GM12878 (cell line): ENCODE results near the gene TGFBRAP1. TPM values are rescaled to one million over a fixed set of nuclear protein-coding genes. Genes with fewer than 3 reads are reported as not detected.

ENCODE experiments used
- ATAC-seq: fragments of 200-7000 bp; cut with Tn5 transposase; 3 replicates; pipeline ENCODE4 v1.9.1; 2020; ENCODE audit warnings: mild to moderate bottlenecking, moderate library complexity
- BruUV-seq: library from RNA; stranded (reverse); fragments of 400-500 nt; replicated peaks from 2 replicates; lab custom pipeline; 2021; lab: Mats Ljungman, UMichigan
- CTCF ChIA-PET: fragments of 300-600 bp; sonication (Branson Sonifier 250); formaldehyde crosslinking; extraction: SDS; loops from one replicate; lab custom pipeline; 2021; ENCODE audit warnings: inconsistent platforms; lab: Yijun Ruan, JAX
- POLR2A ChIA-PET: fragments of 350-600 bp; formaldehyde crosslinking; extraction: SDS; loops from one replicate; lab custom pipeline; 2021; ENCODE audit warnings: inconsistent platforms; lab: Charles Lee
- RAD21 ChIA-PET: fragments of 300-600 bp; sonication (Branson Sonifier 250); formaldehyde crosslinking; loops from one replicate; lab custom pipeline; 2023; ENCODE audit warnings: antibody characterized with exemption; ENCODE audit not compliant: unreplicated experiment; lab: Charles Lee
- SMC1A ChIA-PET: fragments of 300-600 bp; sonication (Branson Sonifier 250); formaldehyde crosslinking; loops from one replicate; lab custom pipeline; 2023; ENCODE audit not compliant: unreplicated experiment, uncharacterized antibody; lab: Charles Lee
- DNase-seq: peaks from one replicate; pipeline ENCODE4 v3.0.0-alpha.2; 2011; ENCODE audit warnings: low read depth, low spot score
- FAIRE-seq: peaks from 3 replicates; lab custom pipeline; 2011; peaks lifted over from hg19 to GRCh38; lab: Jason Lieb, UNC
- H2AFZ ChIP-seq: 2 replicates; pipeline ENCODE4 v1.6.0; 2011; ENCODE audit warnings: low read depth, low read length, control low read depth; ENCODE audit not compliant: control insufficient read depth
- H3K27ac ChIP-seq: 2 replicates; pipeline ENCODE4 v1.5.1; 2011; ENCODE audit warnings: control low read depth; ENCODE audit not compliant: control insufficient read depth, insufficient read depth
- H3K27me3 ChIP-seq, 2 experiments: replicated peaks in 1 of 2; 2 replicates each; pipeline versions ENCODE4 v1.6.0 to v1.6.1; 2011; ENCODE audit warnings: low read length in 1 of 2; ENCODE audit not compliant: control insufficient read depth in 2 of 2, insufficient read depth in 2 of 2
- H3K36me3 ChIP-seq, 2 experiments: 2 replicates each; pipeline ENCODE4 v1.5.1; 2011; ENCODE audit warnings: low read length in 1 of 2; ENCODE audit not compliant: control insufficient read depth in 2 of 2, insufficient read depth in 2 of 2
- H3K4me1 ChIP-seq: 2 replicates; pipeline ENCODE4 v1.6.1; 2011; ENCODE audit warnings: mild to moderate bottlenecking, low read length, moderate library complexity, mixed read lengths; ENCODE audit not compliant: control insufficient read depth, insufficient read depth
- H3K4me2 ChIP-seq: 2 replicates; pipeline ENCODE4 v1.6.0; 2011; ENCODE audit warnings: control low read depth; ENCODE audit not compliant: control insufficient read depth, insufficient read depth
- H3K4me3 ChIP-seq: fragments of 200-600 bp; sonication (generic); 2 replicates; pipeline ENCODE4 v1.5.1; 2016
- H3K79me2 ChIP-seq: 2 replicates; pipeline ENCODE4 v1.6.0; 2011; ENCODE audit warnings: low read length; ENCODE audit not compliant: control insufficient read depth, insufficient read depth
- H3K9ac ChIP-seq: 2 replicates; pipeline ENCODE4 v1.8.0; 2011; ENCODE audit warnings: low read length, control low read depth, mixed read lengths; ENCODE audit not compliant: control insufficient read depth, insufficient read depth
- H3K9me3 ChIP-seq: replicated peaks from 3 replicates; pipeline ENCODE4 v1.5.1; 2011; ENCODE audit warnings: mild to moderate bottlenecking, low read length; ENCODE audit not compliant: control insufficient read depth, insufficient read depth
- H4K20me1 ChIP-seq: 2 replicates; pipeline ENCODE4 v1.6.0; 2011; ENCODE audit not compliant: control insufficient read depth, insufficient read depth
- HDAC2 ChIP-seq: fragments of 200-600 bp; sonication (generic); IDR thresholded peaks from 2 replicates; pipeline ENCODE4 v1.6.1; 2017
- HSF1 ChIP-seq: fragments of 150-350 bp; IDR thresholded peaks from 2 replicates; pipeline ENCODE4 v1.6.1; 2014; ENCODE audit warnings: mild to moderate bottlenecking, low read depth, low read length
- MEF2B ChIP-seq: fragments of 450-650 bp; IDR thresholded peaks from 2 replicates; pipeline ENCODE4 v1.6.1; 2018; ENCODE audit warnings: mild to moderate bottlenecking, moderate library complexity; ENCODE audit not compliant: partially characterized antibody, poor library complexity, severe bottlenecking
- MXI1 ChIP-seq: fragments of 150-350 bp; IDR thresholded peaks from 2 replicates; pipeline ENCODE4 v1.6.1; 2011; ENCODE audit warnings: low read depth, mild to moderate bottlenecking, inconsistent platforms, low read length, improper control_type of control experiment
- NFIC ChIP-seq: IDR thresholded peaks from 2 replicates; pipeline ENCODE4 v1.6.1; 2012; ENCODE audit warnings: low read depth, mild to moderate bottlenecking, inconsistent platforms, low read length, moderate library complexity
- NKRF ChIP-seq: fragments of 450-650 bp; conservative IDR thresholded peaks from 2 replicates; pipeline ENCODE4 v1.6.1; 2017; ENCODE audit warnings: mild to moderate bottlenecking, moderate library complexity
- POU2F2 ChIP-seq: IDR thresholded peaks from 3 replicates; pipeline ENCODE4 v1.6.1; 2011; ENCODE audit warnings: low read depth, mild to moderate bottlenecking, low read length, borderline replicate concordance
- RELA ChIP-seq: fragments of 450-650 bp; IDR thresholded peaks from 2 replicates; pipeline ENCODE4 v1.8.0; 2014; ENCODE audit warnings: borderline replicate concordance; ENCODE audit not compliant: partially characterized antibody
- SMARCA5 ChIP-seq: fragments of 450-650 bp; IDR thresholded peaks from 2 replicates; pipeline ENCODE4 v1.6.1; 2017; ENCODE audit warnings: mild to moderate bottlenecking
- SREBF1 ChIP-seq: IDR thresholded peaks from 2 replicates; pipeline ENCODE4 v1.6.1; 2012; ENCODE audit warnings: mild to moderate bottlenecking, low read length
- SUZ12 ChIP-seq: fragments of 200-600 bp; sonication (generic); IDR thresholded peaks from one replicate; pipeline ENCODE4 v1.6.1; 2018; ENCODE audit warnings: antibody characterized with exemption, mild to moderate bottlenecking; ENCODE audit not compliant: unreplicated experiment
- ZNF274 ChIP-seq: IDR thresholded peaks from one replicate; pipeline ENCODE4 v1.8.0; 2011; ENCODE audit not compliant: insufficient read length, insufficient read depth
- WGBS: methylation state at CpG from one replicate; pipeline ENCODE4 v1.1.6; 2016; ENCODE audit warnings: low lambda C conversion rate; ENCODE audit not compliant: insufficient replicate concordance, insufficient coverage; ENCODE audit errors: missing lambda C conversion rate; 5-methylcytosine and 5-hydroxymethylcytosine counted together
- in situ Hi-C: fragments of 300-500 bp; cut with MboI; formaldehyde crosslinking; loops from 9 replicates; pipeline ENCODE4 v1.14.3; 2018; ENCODE audit warnings: mixed read lengths
- intact Hi-C: fragments of 100-400 bp; cut with micrococcal nuclease; formaldehyde crosslinking; loops from one replicate; pipeline ENCODE4 v1.14.2; 2022; ENCODE audit not compliant: unreplicated experiment
- polyA plus RNA-seq, 11 experiments: library from polyadenylated mRNA; depleted of rRNA in 4 of 11; unstranded in 6 of 11; stranded (reverse) in 5 of 11; fragments of >200 nt; fragmentation: Nextera tagmentation in 4 of 11; fragmentation: Illumina TruSeq in 1 of 11; extraction: Ambion mirVana in 4 of 11; extraction: Trizol in 1 of 11; gene quantifications; 1 replicate in 1 of 11; 2 replicates in 10 of 11; pipeline versions ENCODE4 v1.2.1 to v1.2.3, GENCODE V29; 2011 to 2016; ENCODE audit warnings: inconsistent platforms in 2 of 11, missing spikeins in 2 of 11, low read depth in 1 of 11
- total RNA-seq, 4 experiments: library from RNA; depleted of rRNA in 3 of 4; stranded (reverse); fragments of >200 nt in 3 of 4; fragmentation: Illumina TruSeq in 1 of 4; extraction: Trizol in 1 of 4; gene quantifications; 2 replicates each; pipeline versions ENCODE4 v1.2.1 to v1.2.3, GENCODE V29; 2013 to 2021
- TF ChIP-seq, protein P1 (sequence below): fragments of 450-650 bp; IDR thresholded peaks from 2 replicates; pipeline ENCODE4 v1.6.1; 2017; ENCODE audit warnings: mild to moderate bottlenecking

The TGFBRAP1 gene
- total and polyA plus RNA-seq, 10 of the 15 experiments (the other 5 are each of a cell fraction or from before 2014, with no cell fraction given): 7.9 to 37.4 (median 23.7) TPM

DNA sequence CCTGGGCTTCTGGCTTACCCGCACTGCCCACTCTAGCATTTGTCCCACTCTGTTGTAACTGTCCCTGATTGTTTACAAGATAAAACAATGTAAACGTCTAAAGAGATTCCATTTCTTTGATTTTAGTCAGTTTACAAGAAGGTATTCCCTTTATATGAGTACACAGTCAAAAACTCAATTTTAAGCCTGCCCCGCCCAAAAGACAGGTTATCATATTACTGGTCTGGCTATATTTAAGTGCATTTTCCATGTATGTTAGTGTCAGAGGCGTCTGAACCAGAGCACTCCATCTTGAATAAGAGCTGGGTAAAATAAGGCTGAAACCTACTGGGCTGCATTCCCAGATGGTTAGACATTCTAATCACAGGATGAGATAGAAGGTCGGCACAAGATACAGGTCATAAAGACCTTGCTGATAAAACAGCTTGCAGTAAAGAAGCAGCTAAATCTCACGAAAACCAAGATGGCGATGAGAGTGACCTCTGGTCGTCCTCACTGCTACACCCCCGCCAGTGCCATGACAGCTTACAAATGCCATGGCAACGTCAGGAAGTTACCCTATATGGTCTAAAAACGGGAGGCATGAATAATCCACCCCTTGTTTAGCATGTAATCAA lies 73.0 kb downstream of the TGFBRAP1 start:
- H3K4me2 ChIP-seq: no peak overlapping the region

More for the DNA sequence above, 73.0 kb downstream of the TGFBRAP1 start:
- H4K20me1 ChIP-seq: no peaks in the 10 kb centered on the region
- WGBS: 64% methylated on average over 11 of the region's 11 CpGs
- no peaks in the 10 kb centered on the region for H3K9me3 ChIP-seq
- FAIRE-seq (no peak), ATAC-seq (no peak), DNase-seq (no peak)
- intact Hi-C loops: no loop called here
- no peaks in the 10 kb centered on the region for H3K79me2 ChIP-seq
- H3K27ac ChIP-seq: no peak overlapping the region
- H3K9ac ChIP-seq: no peak overlapping the region
- TF ChIP-seq SMARCA5: no peak
- TF ChIP-seq NFIC: no peak
- no peak for TF ChIP-seq POU2F2
- no peak for TF ChIP-seq HDAC2
- no peak for TF ChIP-seq SREBF1
- TF ChIP-seq, protein P1, sequence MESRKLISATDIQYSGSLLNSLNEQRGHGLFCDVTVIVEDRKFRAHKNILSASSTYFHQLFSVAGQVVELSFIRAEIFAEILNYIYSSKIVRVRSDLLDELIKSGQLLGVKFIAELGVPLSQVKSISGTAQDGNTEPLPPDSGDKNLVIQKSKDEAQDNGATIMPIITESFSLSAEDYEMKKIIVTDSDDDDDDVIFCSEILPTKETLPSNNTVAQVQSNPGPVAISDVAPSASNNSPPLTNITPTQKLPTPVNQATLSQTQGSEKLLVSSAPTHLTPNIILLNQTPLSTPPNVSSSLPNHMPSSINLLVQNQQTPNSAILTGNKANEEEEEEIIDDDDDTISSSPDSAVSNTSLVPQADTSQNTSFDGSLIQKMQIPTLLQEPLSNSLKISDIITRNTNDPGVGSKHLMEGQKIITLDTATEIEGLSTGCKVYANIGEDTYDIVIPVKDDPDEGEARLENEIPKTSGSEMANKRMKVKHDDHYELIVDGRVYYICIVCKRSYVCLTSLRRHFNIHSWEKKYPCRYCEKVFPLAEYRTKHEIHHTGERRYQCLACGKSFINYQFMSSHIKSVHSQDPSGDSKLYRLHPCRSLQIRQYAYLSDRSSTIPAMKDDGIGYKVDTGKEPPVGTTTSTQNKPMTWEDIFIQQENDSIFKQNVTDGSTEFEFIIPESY: no peak
- TF ChIP-seq NKRF: no peak
- no peak for TF ChIP-seq MEF2B
- no peak for TF ChIP-seq ZNF274
- TF ChIP-seq RELA: no peak
- TF ChIP-seq SUZ12: no peak
- TF ChIP-seq MXI1: no peak
- TF ChIP-seq HSF1: no peak
- ChIA-PET RAD21 (no interaction called here), POLR2A (no interaction called here), SMC1A (no interaction called here), CTCF (no interaction called here)
- in situ Hi-C loops: no loop called here
- no peak overlapping the region for H3K4me3 ChIP-seq
- no peaks in the 10 kb centered on the region for H3K36me3 ChIP-seq
- H2AFZ ChIP-seq: no peak overlapping the region
- H3K27me3 ChIP-seq: no peaks in the 10 kb centered on the region
- no peaks in the 10 kb centered on the region for H3K4me1 ChIP-seq
- no TSS peak for BruUV-seq
